Loucy (cell line): Measurements from ENCODE around the gene SLC19A3.

Source experiments
- EZH2phosphoT487 ChIP-seq: fragments of 200-600 bp; IDR thresholded peaks from 2 replicates; pipeline ENCODE4 v1.6.1; 2018; ENCODE audit warnings: antibody characterized with exemption, mild to moderate bottlenecking, moderate library complexity, borderline replicate concordance
- TF ChIP-seq, protein P1 (sequence below): fragments of 200-600 bp; sonication (generic); conservative IDR thresholded peaks from 2 replicates; pipeline ENCODE4 v1.5.1; 2014; ENCODE audit warnings: mild to moderate bottlenecking, antibody characterized with exemption, low read length

DNA sequence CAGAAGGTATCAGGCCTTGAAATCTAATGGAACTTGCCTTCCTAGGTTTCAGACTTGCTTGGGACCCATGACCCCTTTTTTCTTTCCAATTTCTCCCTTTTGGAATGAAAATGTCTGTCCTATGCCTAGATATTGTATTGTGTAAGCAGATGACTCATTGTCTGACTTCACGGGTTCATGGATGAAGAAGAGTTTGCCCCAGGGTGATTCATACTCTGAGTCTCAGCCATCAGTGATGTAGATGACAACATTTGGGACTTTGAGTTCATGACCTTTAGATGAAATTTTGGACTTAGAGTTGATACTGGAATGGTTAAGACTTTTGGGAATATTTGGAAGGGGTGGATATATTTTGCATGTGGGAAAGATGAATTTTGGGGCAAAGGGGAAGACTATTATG lies 62.4 kb downstream of the SLC19A3 start:
- TF ChIP-seq, protein P1, sequence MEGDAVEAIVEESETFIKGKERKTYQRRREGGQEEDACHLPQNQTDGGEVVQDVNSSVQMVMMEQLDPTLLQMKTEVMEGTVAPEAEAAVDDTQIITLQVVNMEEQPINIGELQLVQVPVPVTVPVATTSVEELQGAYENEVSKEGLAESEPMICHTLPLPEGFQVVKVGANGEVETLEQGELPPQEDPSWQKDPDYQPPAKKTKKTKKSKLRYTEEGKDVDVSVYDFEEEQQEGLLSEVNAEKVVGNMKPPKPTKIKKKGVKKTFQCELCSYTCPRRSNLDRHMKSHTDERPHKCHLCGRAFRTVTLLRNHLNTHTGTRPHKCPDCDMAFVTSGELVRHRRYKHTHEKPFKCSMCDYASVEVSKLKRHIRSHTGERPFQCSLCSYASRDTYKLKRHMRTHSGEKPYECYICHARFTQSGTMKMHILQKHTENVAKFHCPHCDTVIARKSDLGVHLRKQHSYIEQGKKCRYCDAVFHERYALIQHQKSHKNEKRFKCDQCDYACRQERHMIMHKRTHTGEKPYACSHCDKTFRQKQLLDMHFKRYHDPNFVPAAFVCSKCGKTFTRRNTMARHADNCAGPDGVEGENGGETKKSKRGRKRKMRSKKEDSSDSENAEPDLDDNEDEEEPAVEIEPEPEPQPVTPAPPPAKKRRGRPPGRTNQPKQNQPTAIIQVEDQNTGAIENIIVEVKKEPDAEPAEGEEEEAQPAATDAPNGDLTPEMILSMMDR, result no peak
- TF ChIP-seq EZH2phosphoT487, result no peak
